Measurements from ENCODE around the gene ANKRD66.
"Not testable (repeated sequence)": the region's sequence is repeated elsewhere in the genome, so short reads cannot be mapped to it uniquely, and the experiment has no call there.

The ANKRD66 gene

GRCh38 chr6:46741910-46742309 is 4.8 kb upstream of the ANKRD66 start:
- Mint-ChIP-seq H3K27me3 (peaks cover 42% of the 10 kb centered on the region), H3K4me3 (no peak overlapping the region), H3K27ac (no peak overlapping the region), H3K36me3 (ENCODE audit: low read depth) (no peaks in the 10 kb centered on the region), H3K4me1 (ENCODE audit: low read depth) (no peaks in the 10 kb centered on the region), H3K9me3 (no peaks in the 10 kb centered on the region)

- Mint-ChIP-seq H3K36me3 (ENCODE audit: low read depth) (no peaks in the 10 kb centered on the region), H3K9me3 (no peaks in the 10 kb centered on the region), H3K4me3 (no peak overlapping the region), H3K27ac (no peak overlapping the region), H3K27me3 (peaks cover 30% of the 10 kb centered on the region), H3K4me1 (ENCODE audit: low read depth) (no peaks in the 10 kb centered on the region)
Measured at GRCh38 chr6:46743425-46744158, 3.1 kb upstream of the ANKRD66 start.

DNA sequence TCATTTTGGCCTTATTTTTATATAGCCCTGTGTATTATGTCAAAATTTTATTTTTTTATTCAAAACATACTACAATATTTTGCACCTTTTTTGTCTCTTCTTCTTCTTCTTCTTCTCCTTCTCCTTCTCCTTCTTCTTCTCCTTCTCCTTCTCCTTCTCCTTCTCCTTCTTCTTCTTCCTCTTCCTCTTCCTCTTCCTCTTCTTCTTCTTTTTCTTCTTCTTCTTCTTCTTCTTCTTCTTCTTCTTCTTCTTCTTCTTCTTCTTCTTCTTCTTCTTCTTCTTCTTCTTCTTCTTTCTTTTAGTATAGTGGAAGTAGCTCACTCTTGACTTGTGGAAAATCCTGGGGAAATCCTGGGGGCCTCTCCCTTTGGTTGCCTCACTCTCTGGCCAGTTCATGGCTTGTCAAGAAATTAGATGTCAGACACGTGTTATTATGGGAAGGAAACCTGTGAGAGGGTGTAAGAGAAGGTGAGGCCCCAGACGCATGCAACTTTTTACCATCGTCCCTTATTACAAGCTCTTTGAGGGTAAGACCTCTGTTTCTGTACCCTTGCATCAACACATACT is 2.5 kb upstream of the ANKRD66 start:
- H3K4me3 Mint-ChIP-seq; H3K4me1 Mint-ChIP-seq (ENCODE audit: low read depth); H3K36me3 Mint-ChIP-seq (ENCODE audit: low read depth); H3K27ac Mint-ChIP-seq; H3K9me3 Mint-ChIP-seq: not testable (repeated sequence)
- peaks cover 26% of the 10 kb centered on the region for H3K27me3 Mint-ChIP-seq

- Mint-ChIP-seq H3K4me1 (ENCODE audit: low read depth) (no peaks in the 10 kb centered on the region), H3K27me3 (peaks cover 29% of the 10 kb centered on the region), H3K9me3 (no peaks in the 10 kb centered on the region), H3K27ac (no peak overlapping the region), H3K4me3 (no peak overlapping the region), H3K36me3 (ENCODE audit: low read depth) (no peaks in the 10 kb centered on the region)
Measured at GRCh38 chr6:46745973-46746372, 760 bp upstream of the ANKRD66 start.

- Mint-ChIP-seq H3K4me3 (no peak overlapping the region), H3K4me1 (ENCODE audit: low read depth) (no peaks in the 10 kb centered on the region), H3K9me3 (no peaks in the 10 kb centered on the region), H3K36me3 (ENCODE audit: low read depth) (no peaks in the 10 kb centered on the region), H3K27me3 (peaks cover 20% of the 10 kb centered on the region), H3K27ac (no peak overlapping the region)
Measured at GRCh38 chr6:46748940-46749503, 2.3 kb downstream of the ANKRD66 start.

- Mint-ChIP-seq H3K27ac (no peak overlapping the region), H3K4me3 (no peak overlapping the region), H3K36me3 (ENCODE audit: low read depth) (no peaks in the 10 kb centered on the region), H3K27me3 (peaks cover 20% of the 10 kb centered on the region), H3K4me1 (ENCODE audit: low read depth) (no peaks in the 10 kb centered on the region), H3K9me3 (no peaks in the 10 kb centered on the region)
Measured at GRCh38 chr6:46749731-46750130, 3.0 kb downstream of the ANKRD66 start.

DNA sequence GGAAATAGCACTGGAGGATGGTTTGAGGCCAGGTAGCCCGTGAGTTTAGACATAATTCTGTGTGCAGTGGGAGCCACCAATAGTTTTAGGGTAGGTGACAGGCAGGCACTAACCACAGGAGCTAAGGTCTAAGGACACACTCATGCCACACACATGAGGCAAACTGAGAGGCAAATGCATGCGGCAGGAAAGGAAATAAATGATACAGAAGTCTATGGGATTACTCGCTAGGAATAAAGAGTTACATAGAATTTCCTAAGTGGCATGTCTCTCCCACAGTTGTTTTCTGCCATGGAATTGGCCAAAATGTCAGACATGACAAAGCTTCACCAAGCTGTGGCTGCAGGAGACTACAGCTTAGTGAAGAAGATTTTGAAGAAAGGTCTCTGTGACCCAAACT is 4.9 kb downstream of the ANKRD66 start:
- Mint-ChIP-seq H3K9me3 (no peaks in the 10 kb centered on the region), H3K4me3 (no peak overlapping the region), H3K4me1 (ENCODE audit: low read depth) (no peaks in the 10 kb centered on the region), H3K27me3 (peaks cover 8% of the 10 kb centered on the region), H3K36me3 (ENCODE audit: low read depth) (no peaks in the 10 kb centered on the region), H3K27ac (no peak overlapping the region)

DNA sequence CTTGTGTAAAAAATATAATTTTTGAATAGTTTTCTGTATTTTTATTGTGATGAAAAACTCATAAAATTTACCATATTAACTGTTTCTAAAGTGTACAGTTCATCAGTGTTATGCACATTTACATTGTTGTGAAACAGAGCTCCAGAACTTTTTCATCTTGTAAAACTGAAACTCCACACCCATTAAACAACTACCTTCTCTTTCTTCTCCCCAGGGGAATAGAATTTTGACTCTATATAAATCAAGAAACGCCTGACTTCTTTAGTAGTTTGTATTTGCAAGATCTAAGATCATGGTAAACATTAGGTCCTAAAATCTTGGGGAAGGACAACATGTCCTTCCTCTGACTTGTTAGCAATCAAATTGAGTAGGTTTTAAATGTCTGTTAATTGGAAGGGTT is 9.1 kb downstream of the ANKRD66 start:
- no peak overlapping the region for H3K4me3 Mint-ChIP-seq
- H3K36me3 Mint-ChIP-seq (ENCODE audit: low read depth): no peaks in the 10 kb centered on the region
- no peaks in the 10 kb centered on the region for H3K9me3 Mint-ChIP-seq
- H3K4me1 Mint-ChIP-seq (ENCODE audit: low read depth): no peaks in the 10 kb centered on the region
- no peak overlapping the region for H3K27ac Mint-ChIP-seq
- H3K27me3 Mint-ChIP-seq: no peaks in the 10 kb centered on the region

DNA sequence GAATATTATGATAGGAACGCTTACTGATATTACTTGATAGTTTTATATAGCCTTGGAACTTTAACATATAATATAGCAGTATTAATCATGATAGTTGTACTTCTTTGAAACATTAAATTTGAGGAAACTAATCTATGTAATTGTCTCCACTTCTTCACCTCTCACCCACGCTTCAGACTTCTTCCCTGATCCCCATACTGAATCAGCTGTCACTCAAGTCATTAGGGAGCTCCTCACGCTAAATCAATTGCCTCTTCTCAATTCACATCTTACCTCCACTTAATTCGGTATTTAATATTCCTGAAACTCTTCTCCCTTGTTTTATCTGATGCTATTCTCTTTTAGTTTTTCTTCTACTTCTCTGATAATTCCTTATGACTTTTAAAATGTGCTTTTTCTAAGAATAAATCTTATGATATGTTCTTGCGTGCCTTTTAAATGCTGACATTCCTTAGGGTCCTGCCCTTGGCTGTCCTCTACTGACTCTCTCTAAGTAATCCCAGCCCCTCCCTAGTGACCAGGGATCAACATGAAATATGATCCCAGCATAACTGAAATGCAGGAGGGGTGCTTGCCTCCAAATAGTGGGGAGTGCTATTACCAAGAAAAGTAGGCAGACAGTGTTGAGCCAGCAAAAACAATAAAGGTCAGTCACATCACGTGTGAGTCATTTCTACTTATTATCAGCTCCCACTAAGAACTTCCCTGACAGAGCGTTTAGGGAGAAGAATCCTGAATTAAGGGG is 9.9 kb downstream of the ANKRD66 start:
- Mint-ChIP-seq H3K27ac (no peak overlapping the region), H3K4me3 (no peak overlapping the region), H3K4me1 (ENCODE audit: low read depth) (no peaks in the 10 kb centered on the region), H3K9me3 (no peaks in the 10 kb centered on the region), H3K27me3 (peaks cover 3% of the 10 kb centered on the region), H3K36me3 (ENCODE audit: low read depth) (no peaks in the 10 kb centered on the region)

DNA sequence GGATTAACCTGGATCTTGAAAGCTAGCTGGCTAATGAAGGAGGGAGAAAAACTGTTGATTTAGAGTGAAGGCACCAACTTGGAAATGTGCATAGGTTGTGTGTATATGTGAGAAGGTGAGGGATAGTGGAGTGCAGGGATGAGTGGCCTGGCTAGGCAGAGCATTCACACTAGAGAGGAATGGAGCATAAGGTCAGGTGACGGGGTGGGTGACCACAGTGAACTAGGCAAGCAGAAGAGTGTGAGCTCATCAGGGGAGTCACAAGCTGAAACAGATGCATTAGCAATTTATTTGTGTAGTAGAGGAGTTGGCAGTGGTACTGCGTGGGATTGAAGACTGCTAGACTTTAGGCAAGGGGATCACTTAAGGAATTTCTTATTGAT is 10.5 kb downstream of the ANKRD66 start:
- no peaks in the 10 kb centered on the region for H3K4me1 Mint-ChIP-seq (ENCODE audit: low read depth)
- H3K27me3 Mint-ChIP-seq: peaks cover 3% of the 10 kb centered on the region
- H3K9me3 Mint-ChIP-seq: no peaks in the 10 kb centered on the region
- H3K36me3 Mint-ChIP-seq (ENCODE audit: low read depth): no peaks in the 10 kb centered on the region
- no peak overlapping the region for H3K27ac Mint-ChIP-seq
- no peak overlapping the region for H3K4me3 Mint-ChIP-seq

DNA sequence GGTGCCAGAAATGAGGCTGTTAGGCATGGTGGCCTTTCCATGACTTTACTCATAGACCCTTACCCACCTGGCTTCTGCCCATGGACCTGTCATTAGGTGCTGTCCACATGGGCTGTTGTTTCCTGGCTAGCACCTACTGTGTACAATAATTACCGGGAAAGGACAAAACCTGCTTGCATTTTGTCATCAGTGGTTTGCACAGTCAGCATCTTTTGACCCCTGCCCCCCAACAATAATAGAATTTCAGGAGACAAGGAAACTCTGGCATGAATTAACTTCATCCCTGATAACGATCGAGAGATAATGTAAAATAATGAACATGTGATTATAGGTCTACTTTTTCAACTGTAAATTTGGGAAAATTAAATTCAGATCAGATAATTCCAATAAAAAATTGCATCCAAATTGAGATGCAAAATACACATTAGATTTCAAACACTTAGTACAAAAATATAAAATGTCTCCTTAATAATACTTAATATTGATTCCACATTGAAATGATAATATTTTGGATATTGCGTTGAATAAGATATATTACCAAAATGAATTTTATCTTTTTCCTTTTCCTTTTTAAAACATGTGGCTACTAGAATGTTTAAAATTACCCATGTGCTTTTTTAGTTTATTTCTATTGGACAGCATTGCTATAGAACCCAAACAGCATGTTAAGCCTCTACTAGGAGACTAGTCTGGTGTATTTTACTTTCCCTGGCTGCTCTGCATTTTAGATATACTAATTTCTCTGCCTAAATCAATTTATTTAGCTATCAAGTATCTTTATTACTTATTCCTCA is 12.4 kb downstream of the ANKRD66 start:
- Mint-ChIP-seq H3K27me3 (peaks cover 13% of the 10 kb centered on the region), H3K4me1 (ENCODE audit: low read depth) (no peaks in the 10 kb centered on the region), H3K27ac (no peak overlapping the region), H3K36me3 (ENCODE audit: low read depth) (no peaks in the 10 kb centered on the region), H3K4me3 (no peak overlapping the region), H3K9me3 (no peaks in the 10 kb centered on the region)

- Mint-ChIP-seq H3K27ac (no peak overlapping the region), H3K4me3 (no peak overlapping the region), H3K36me3 (ENCODE audit: low read depth) (no peaks in the 10 kb centered on the region), H3K27me3 (peaks cover 14% of the 10 kb centered on the region), H3K4me1 (ENCODE audit: low read depth) (no peaks in the 10 kb centered on the region), H3K9me3 (no peaks in the 10 kb centered on the region)
Measured at GRCh38 chr6:46760925-46761324, 14.2 kb downstream of the ANKRD66 start.

GRCh38 chr6:46763466-46763865 is 16.7 kb downstream of the ANKRD66 start:
- Mint-ChIP-seq H3K27me3 (peaks cover 19% of the 10 kb centered on the region), H3K36me3 (ENCODE audit: low read depth) (no peaks in the 10 kb centered on the region), H3K4me3 (no peak overlapping the region), H3K27ac (no peak overlapping the region), H3K9me3 (no peaks in the 10 kb centered on the region), H3K4me1 (ENCODE audit: low read depth) (no peaks in the 10 kb centered on the region)

DNA sequence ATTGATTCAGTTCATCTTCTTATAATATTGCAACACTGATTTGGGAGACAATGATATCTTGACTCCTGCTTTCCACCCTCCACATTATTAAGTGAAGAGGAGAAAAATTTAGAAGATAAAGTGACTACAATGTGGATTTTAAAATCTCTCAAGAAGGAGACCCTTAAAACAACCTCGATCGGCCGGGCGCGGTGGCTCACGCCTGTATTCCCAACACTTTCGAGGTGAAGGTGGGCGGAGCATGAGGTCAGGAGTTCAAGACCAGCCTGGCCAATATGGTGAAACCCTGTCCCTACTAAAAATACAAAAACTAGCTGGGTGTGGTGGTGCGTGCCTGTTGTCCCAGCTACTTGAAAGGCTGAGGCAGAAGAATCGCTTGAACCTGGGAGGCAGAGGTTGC is 17.5 kb downstream of the ANKRD66 start:
- H3K27me3 Mint-ChIP-seq: peaks cover 19% of the 10 kb centered on the region
- H3K9me3 Mint-ChIP-seq; H3K4me3 Mint-ChIP-seq; H3K27ac Mint-ChIP-seq; H3K36me3 Mint-ChIP-seq (ENCODE audit: low read depth); H3K4me1 Mint-ChIP-seq (ENCODE audit: low read depth): not testable (repeated sequence)

DNA sequence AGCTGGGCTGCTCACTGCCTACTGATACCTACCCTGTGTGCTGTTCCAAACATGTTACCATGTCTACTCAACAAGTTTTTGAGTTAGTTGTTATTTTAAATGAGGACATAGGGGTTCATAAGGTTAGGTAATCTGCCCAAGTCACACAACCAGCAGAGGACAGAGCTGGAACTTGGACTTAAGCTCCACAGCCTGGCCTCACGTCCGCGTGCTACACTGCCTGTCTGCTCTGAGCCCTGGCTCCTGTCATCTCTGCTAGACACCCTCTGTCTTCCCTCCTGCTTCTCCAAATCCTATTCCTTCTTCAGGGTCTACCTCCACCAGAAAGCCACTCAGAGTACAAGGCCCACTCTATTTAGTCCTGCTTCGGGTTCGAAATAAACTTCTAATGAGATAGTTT is 18.2 kb downstream of the ANKRD66 start:
- Mint-ChIP-seq H3K4me3 (no peak overlapping the region), H3K27me3 (peaks cover 19% of the 10 kb centered on the region), H3K9me3 (no peaks in the 10 kb centered on the region), H3K4me1 (ENCODE audit: low read depth) (no peaks in the 10 kb centered on the region), H3K27ac (no peak overlapping the region), H3K36me3 (ENCODE audit: low read depth) (no peaks in the 10 kb centered on the region)
